ENCODE measurements around the gene SPEN.
"Not testable (repeated sequence)": the region's sequence is repeated elsewhere in the genome, so short reads cannot be mapped to it uniquely, and the experiment has no call there.

GRCh38 chr1:15977947-15978346, 130.4 kb downstream of the SPEN start:
- TF ChIP-seq CTCF (IDR thresholded peaks at IDR 0.05; ENCODE audit: low read depth, low read length, poor library complexity, severe bottlenecking); EZH2phosphoT487 (IDR thresholded peaks at IDR 0.05; ENCODE audit: borderline replicate concordance, low read length): not testable (repeated sequence)

Data from DOHH2 (cell line).